Body of pancreas (tissue), 4 donors: Measurements from ENCODE around the gene APLF. TPM values are rescaled to one million over a fixed set of nuclear protein-coding genes. Genes with fewer than 3 reads are reported as not detected.
"Not testable (repeated sequence)": the region's sequence is repeated elsewhere in the genome, so short reads cannot be mapped to it uniquely, and the experiment has no call there.

ENCODE experiments used
- ATAC-seq: fragments of 150-250 bp; one replicate; pipeline ENCODE4 v1.9.1; 2016
- DNase-seq, 4 donors: peaks; one replicate each; pipeline ENCODE4 v3.0.0-alpha.2; 2019
- H3K27ac ChIP-seq, 4 donors: fragments of 200-600 bp; sonication (generic); 1 replicate in 3 of 4; 2 replicates in 1 of 4; pipeline versions ENCODE4 v1.5.1 to v1.6.1; 2016 to 2019; ENCODE audit warnings: mild to moderate bottlenecking in 1 of 4, mixed read lengths in 1 of 4, moderate library complexity in 1 of 4
- H3K27me3 ChIP-seq, 2 donors: fragments of 200-600 bp; sonication (generic); one replicate each; pipeline ENCODE4 v1.6.0; 2016; ENCODE audit warnings: mild to moderate bottlenecking in 1 of 2
- H3K36me3 ChIP-seq, 2 donors: fragments of 200-600 bp; sonication (generic); replicated peaks in 1 of 2; 2 replicates each; pipeline ENCODE4 v1.5.1; 2016; ENCODE audit warnings: low read depth in 2 of 2; ENCODE audit not compliant: insufficient read depth in 1 of 2
- H3K4me1 ChIP-seq: fragments of 200-600 bp; sonication (generic); one replicate; pipeline ENCODE4 v1.6.0; 2016
- H3K4me3 ChIP-seq, 2 donors: fragments of 200-600 bp; sonication (generic); 1 replicate in 1 of 2; 2 replicates in 1 of 2; pipeline ENCODE4 v1.5.1; 2016 to 2019
- H3K9me3 ChIP-seq, 3 donors: fragments of 200-600 bp; sonication (generic); 1 replicate in 2 of 3; 2 replicates in 1 of 3; pipeline ENCODE4 v1.5.1; 2016
- POLR2A ChIP-seq, 3 donors: fragments of 450-650 bp; IDR thresholded peaks; one replicate each; pipeline ENCODE4 v1.6.1; 2016; ENCODE audit warnings: antibody characterized with exemption in 3 of 3, mild to moderate bottlenecking in 2 of 3
- WGBS, 2 donors: methylation state at CpG; one replicate each; pipeline ENCODE4 v1.1.5; 2017; 5-methylcytosine and 5-hydroxymethylcytosine counted together
- intact Hi-C: fragments of 100-400 bp; cut with DNase I; formaldehyde crosslinking; loops from one replicate; pipeline ENCODE4 v1.15.1; 2023
- total RNA-seq, 2 donors: library from RNA; depleted of rRNA; stranded (reverse); fragments of >200 nt; gene quantifications; one replicate each; pipeline ENCODE4 v1.1.0, GENCODE V29; 2016
- TF ChIP-seq, protein P1 (sequence below), 7 experiments: fragments of 450-650 bp in 4 of 7; fragments of 200-600 bp in 3 of 7; sonication (generic) in 3 of 7; IDR thresholded peaks; one replicate each; pipeline ENCODE4 v1.5.1; 2016 to 2019; ENCODE audit warnings: antibody characterized with exemption in 7 of 7

Gene APLF
- total RNA-seq, 2 donors from 2014 or later, result 3.9 to 4.0 TPM

DNA sequence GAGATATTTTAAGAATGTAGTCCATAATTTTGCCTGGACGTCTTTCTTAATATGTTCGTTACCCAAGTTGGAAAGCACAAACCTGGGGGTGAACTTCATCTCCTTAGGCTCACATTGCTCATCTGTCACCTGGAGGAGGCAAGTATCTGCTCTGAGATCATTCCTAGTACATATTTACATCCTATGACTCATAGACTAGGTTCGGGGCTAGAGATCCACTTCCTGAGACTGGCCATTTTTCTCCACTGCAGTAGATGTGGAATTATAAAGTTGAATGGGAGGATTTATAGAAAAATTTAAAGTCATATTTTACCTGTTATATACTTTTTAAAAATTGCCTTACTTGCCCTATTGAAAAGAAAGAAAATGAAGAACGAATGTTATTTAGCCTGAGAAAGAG lies 98.5 kb downstream of the APLF start:
- ATAC-seq, result no peak
- intact Hi-C loops, result no loop called here
- Histone ChIP-seq H3K27me3 (no peaks in the 10 kb centered on the region), H3K4me1 (no peaks in the 10 kb centered on the region), H3K4me3 (no peak overlapping the region), H3K9me3 (no peaks in the 10 kb centered on the region), H3K27ac (no peak overlapping the region), H3K36me3 (no peaks in the 10 kb centered on the region)
- no peak for DNase-seq
- no peak for TF ChIP-seq POLR2A (IDR thresholded peaks at IDR 0.05)
- TF ChIP-seq, protein P1, sequence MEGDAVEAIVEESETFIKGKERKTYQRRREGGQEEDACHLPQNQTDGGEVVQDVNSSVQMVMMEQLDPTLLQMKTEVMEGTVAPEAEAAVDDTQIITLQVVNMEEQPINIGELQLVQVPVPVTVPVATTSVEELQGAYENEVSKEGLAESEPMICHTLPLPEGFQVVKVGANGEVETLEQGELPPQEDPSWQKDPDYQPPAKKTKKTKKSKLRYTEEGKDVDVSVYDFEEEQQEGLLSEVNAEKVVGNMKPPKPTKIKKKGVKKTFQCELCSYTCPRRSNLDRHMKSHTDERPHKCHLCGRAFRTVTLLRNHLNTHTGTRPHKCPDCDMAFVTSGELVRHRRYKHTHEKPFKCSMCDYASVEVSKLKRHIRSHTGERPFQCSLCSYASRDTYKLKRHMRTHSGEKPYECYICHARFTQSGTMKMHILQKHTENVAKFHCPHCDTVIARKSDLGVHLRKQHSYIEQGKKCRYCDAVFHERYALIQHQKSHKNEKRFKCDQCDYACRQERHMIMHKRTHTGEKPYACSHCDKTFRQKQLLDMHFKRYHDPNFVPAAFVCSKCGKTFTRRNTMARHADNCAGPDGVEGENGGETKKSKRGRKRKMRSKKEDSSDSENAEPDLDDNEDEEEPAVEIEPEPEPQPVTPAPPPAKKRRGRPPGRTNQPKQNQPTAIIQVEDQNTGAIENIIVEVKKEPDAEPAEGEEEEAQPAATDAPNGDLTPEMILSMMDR (IDR thresholded peaks at IDR 0.05), result no peak
- WGBS, 2 donors, result 73 to 78% methylated on average over 4 of the region's 4 CpGs

DNA sequence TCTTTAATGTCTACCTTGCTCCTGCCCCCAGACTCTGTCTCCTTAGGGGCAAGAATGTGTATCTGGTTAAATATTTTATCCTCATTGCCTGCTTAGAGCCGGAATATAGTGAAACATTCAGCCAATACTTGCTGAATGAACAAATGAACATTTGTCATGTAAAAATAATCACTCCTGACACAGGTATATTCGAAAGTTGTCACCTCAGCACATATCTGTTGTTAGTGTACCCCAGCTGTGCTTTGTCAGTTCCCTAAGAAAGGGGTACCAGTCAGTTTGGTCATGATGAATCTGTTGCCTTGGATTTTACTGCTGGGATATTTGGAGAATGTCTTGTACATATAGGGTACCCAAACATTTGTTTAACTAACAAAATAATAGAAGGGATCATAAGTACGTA lies 99.0 kb downstream of the APLF start:
- ATAC-seq (no peak), DNase-seq (no peak)
- Histone ChIP-seq H3K36me3 (no peaks in the 10 kb centered on the region), H3K9me3 (no peaks in the 10 kb centered on the region), H3K27ac (no peak overlapping the region), H3K4me1 (no peaks in the 10 kb centered on the region), H3K4me3 (no peak overlapping the region), H3K27me3 (no peaks in the 10 kb centered on the region)
- TF ChIP-seq, protein P1 (IDR thresholded peaks at IDR 0.05), result no peak
- TF ChIP-seq POLR2A (IDR thresholded peaks at IDR 0.05), result no peak
- intact Hi-C loops, result no loop called here
- 52 to 67% methylated on average over 3 of the region's 3 CpGs for WGBS, 2 donors

DNA sequence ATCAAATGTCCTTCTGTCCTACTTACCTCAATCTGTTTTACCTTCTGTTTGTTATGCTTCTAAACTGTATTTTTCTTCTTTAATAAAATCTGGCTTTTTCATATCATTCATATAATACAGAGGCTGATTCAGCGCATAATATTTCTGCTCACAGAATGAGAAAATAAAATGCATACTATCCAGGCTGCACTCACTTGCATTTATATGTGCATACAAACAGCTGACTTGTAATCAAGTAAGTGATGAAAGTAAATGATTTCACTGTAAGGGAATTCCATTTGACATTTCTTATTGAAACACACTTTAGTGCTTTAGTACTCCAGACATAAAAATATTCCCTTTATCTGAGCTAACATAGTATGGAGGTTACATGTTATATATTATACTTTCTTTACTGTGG lies 100.7 kb downstream of the APLF start:
- Histone ChIP-seq H3K4me1 (no peaks in the 10 kb centered on the region), H3K36me3 (no peaks in the 10 kb centered on the region), H3K4me3 (no peak overlapping the region), H3K9me3 (no peaks in the 10 kb centered on the region), H3K27ac (no peak overlapping the region), H3K27me3 (no peaks in the 10 kb centered on the region)
- intact Hi-C loops, result no loop called here
- TF ChIP-seq, protein P1 (IDR thresholded peaks at IDR 0.05), result no peak
- no peak for TF ChIP-seq POLR2A (IDR thresholded peaks at IDR 0.05)
- no peak for ATAC-seq
- no peak for DNase-seq
- WGBS, 2 donors, result 94 to 100% methylated on average over 1 of the region's 1 CpG

DNA sequence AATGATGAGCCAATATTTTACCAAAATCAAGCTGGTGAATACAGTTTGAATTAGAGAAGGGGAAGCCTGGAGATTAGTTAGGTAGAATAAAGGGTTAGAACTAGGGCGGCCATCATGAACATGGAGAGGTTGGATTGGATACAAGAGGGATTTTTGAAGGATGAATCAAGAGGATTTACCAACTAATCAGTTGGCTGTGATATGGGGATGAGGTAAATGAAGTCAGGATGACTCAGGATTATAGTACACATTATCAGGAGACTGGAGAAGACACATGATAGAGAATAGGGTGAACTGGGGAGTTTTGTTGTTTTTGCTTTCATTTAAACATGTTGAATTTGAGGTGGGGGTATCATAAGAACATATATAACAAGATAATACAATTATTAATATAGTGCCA lies 102.2 kb downstream of the APLF start:
- Histone ChIP-seq H3K4me1 (no peaks in the 10 kb centered on the region), H3K4me3 (no peak overlapping the region), H3K27me3 (no peaks in the 10 kb centered on the region), H3K36me3 (no peaks in the 10 kb centered on the region), H3K9me3 (no peaks in the 10 kb centered on the region), H3K27ac (no peak overlapping the region)
- DNase-seq (no peak), ATAC-seq (no peak)
- WGBS, 2 donors, result 89 to 90% methylated on average over 1 of the region's 1 CpG
- intact Hi-C loops, result no loop called here
- TF ChIP-seq, protein P1 (IDR thresholded peaks at IDR 0.05), result no peak
- no peak for TF ChIP-seq POLR2A (IDR thresholded peaks at IDR 0.05)

DNA sequence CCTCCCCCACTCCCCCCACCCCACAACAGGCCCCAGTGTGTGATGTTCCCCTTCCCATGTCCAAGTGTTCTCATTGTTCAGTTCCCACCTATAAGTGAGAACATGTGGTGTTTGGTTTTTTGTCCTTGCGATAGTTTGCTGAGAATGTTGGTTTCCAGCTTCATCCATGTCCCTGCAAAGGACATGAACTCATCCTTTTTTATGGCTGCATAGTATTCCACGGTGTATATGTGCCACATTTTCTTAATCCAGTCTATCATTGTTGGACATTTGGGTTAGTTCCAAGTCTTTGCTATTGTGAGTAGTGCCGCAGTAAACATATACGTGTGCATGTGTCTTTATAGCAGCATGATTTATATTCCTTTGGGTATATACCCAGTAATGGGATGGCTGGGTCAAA lies 103.0 kb downstream of the APLF start:
- H3K27me3 ChIP-seq, ATAC-seq, H3K4me1 ChIP-seq, H3K4me3 ChIP-seq, H3K27ac ChIP-seq, intact Hi-C loops, DNase-seq, H3K36me3 ChIP-seq, H3K9me3 ChIP-seq: not testable (repeated sequence)
- 88 to 96% methylated on average over 3 to 4 of the region's 4 CpGs for WGBS, 2 donors
